Keratinocyte (primary cell): ENCODE data around the gene KIAA1217. TPM values are rescaled to one million over a fixed set of nuclear protein-coding genes. Genes with fewer than 3 reads are reported as not detected.

ENCODE experiments used
- DNase-seq: peaks from one replicate; pipeline ENCODE4 v3.0.0-alpha.2; 2011; ENCODE audit warnings: low read depth, missing footprints, low spot score
- FAIRE-seq: peaks from 2 replicates; lab custom pipeline; 2011; peaks lifted over from hg19 to GRCh38; lab: Jason Lieb, UNC
- H2AFZ ChIP-seq: 2 replicates; pipeline ENCODE4 v1.6.0; 2012; ENCODE audit warnings: low read length, control low read depth, inconsistent platforms; ENCODE audit not compliant: control insufficient read depth
- H3K27ac ChIP-seq: 2 replicates; pipeline ENCODE4 v1.5.1; 2011; ENCODE audit warnings: low read length; ENCODE audit not compliant: control insufficient read depth, insufficient read depth
- H3K27me3 ChIP-seq: 3 replicates; pipeline ENCODE4 v1.6.0; 2011; ENCODE audit warnings: low read length; ENCODE audit not compliant: control insufficient read depth, insufficient read depth; ENCODE audit errors: extremely low read depth
- H3K36me3 ChIP-seq, 2 experiments: 2 replicates in 1 of 2; 3 replicates in 1 of 2; pipeline ENCODE4 v1.5.1; 2011; ENCODE audit warnings: low read length in 2 of 2, mild to moderate bottlenecking in 1 of 2; ENCODE audit not compliant: control insufficient read depth in 2 of 2, insufficient read depth in 2 of 2; ENCODE audit errors: extremely low read depth in 1 of 2
- H3K4me1 ChIP-seq: 3 replicates; pipeline ENCODE4 v1.5.1; 2011; ENCODE audit warnings: low read length; ENCODE audit not compliant: control insufficient read depth, insufficient read depth; ENCODE audit errors: extremely low read depth
- H3K4me2 ChIP-seq: 3 replicates; pipeline ENCODE4 v1.6.0; 2011; ENCODE audit warnings: low read depth, low read length; ENCODE audit not compliant: control insufficient read depth, insufficient read depth; ENCODE audit errors: extremely low read depth
- H3K4me3 ChIP-seq, 3 experiments: fragments of 200-600 bp in 1 of 3; sonication (generic) in 1 of 3; 2 replicates in 2 of 3; 3 replicates in 1 of 3; pipeline ENCODE4 v1.5.1; 2011 to 2016; ENCODE audit warnings: low read length in 3 of 3, mild to moderate bottlenecking in 3 of 3, control low read depth in 2 of 3, inconsistent platforms in 1 of 3, low read depth in 1 of 3, mixed read lengths in 1 of 3, mixed run types in 1 of 3, moderate library complexity in 1 of 3; ENCODE audit not compliant: control insufficient read depth in 2 of 3, insufficient read depth in 2 of 3; ENCODE audit errors: extremely low read depth in 1 of 3
- H3K79me2 ChIP-seq: 2 replicates; pipeline ENCODE4 v1.6.0; 2012; ENCODE audit warnings: low read length; ENCODE audit not compliant: control insufficient read depth, insufficient read depth
- H3K9ac ChIP-seq: 3 replicates; pipeline ENCODE4 v1.6.0; 2011; ENCODE audit warnings: low read length; ENCODE audit not compliant: control insufficient read depth, insufficient read depth; ENCODE audit errors: extremely low read depth
- H3K9me1 ChIP-seq: 3 replicates; pipeline ENCODE4 v1.6.0; 2011; ENCODE audit warnings: low read length; ENCODE audit not compliant: control insufficient read depth, insufficient read depth; ENCODE audit errors: extremely low read depth
- H3K9me3 ChIP-seq: 2 replicates; pipeline ENCODE4 v1.5.1; 2012; ENCODE audit warnings: low read depth, low read length; ENCODE audit not compliant: control insufficient read depth
- H4K20me1 ChIP-seq: 3 replicates; pipeline ENCODE4 v1.6.0; 2011; ENCODE audit warnings: low read length; ENCODE audit not compliant: control insufficient read depth, insufficient read depth; ENCODE audit errors: extremely low read depth
- EZH2 ChIP-seq: IDR thresholded peaks from one replicate; pipeline ENCODE4 v1.6.1; 2012; ENCODE audit warnings: inconsistent platforms, mild to moderate bottlenecking, low read length, moderate library complexity
- dilution Hi-C: fragments of 300-500 bp; cut with MboI; formaldehyde crosslinking; loops from one replicate; pipeline ENCODE4 v1.7.0; 2020; ENCODE audit warnings: low sequenced_read_pairs; ENCODE audit not compliant: extremely low pct_ligation_motif_present
- polyA plus RNA-seq, 5 experiments: library from polyadenylated mRNA; depleted of rRNA in 3 of 5; stranded (reverse) in 3 of 5; stranded (forward) in 1 of 5; unstranded in 1 of 5; fragments of >200 nt; gene quantifications; 1 replicate in 1 of 5; 2 replicates in 3 of 5; 3 replicates in 1 of 5; pipeline versions ENCODE4 v1.2.1 to v1.2.3, GENCODE V29; 2011 to 2012; ENCODE audit warnings: missing spikeins in 2 of 5, low read depth in 1 of 5, low replicate concordance in 1 of 5
- TF ChIP-seq, protein P1 (sequence below), 3 experiments: IDR thresholded peaks in 1 of 3; conservative IDR thresholded peaks in 1 of 3; optimal IDR thresholded peaks in 1 of 3; 2 replicates in 2 of 3; 3 replicates in 1 of 3; pipeline versions ENCODE3 to v1.5.1; 2011; ENCODE audit warnings: low read length in 3 of 3, mild to moderate bottlenecking in 3 of 3, moderate library complexity in 2 of 3, control low read depth in 1 of 3, inconsistent platforms in 1 of 3; ENCODE audit not compliant: insufficient read depth in 2 of 3; ENCODE audit errors: extremely low read depth in 1 of 3

The KIAA1217 gene
- polyA plus RNA-seq, 1 donor (not counting 4 experiments of a cell fraction or from before 2014, with no cell fraction given), result 10.4 TPM

DNA sequence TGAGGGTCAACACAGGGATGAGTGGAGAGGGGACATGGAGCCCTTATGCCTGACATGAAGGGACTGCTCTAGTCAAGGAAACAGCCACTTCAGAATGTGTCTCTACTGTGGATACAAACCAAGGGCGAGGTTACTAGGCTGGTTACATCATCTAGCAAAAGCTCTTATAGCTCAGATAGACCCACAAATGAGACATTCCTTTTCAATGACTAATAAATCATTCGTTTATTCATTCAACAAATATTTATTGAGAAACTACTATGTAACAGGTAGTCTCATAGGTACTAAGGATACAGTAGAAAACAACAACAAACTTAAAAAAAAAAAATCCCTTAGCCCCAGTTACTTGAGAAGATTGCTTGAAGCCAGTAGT lies 219.5 kb downstream of the KIAA1217 start:
- dilution Hi-C loops, result no loop called here
- FAIRE-seq (peak; percentile 65), DNase-seq (peak; percentile 63)
- Histone ChIP-seq H2AFZ (no peak overlapping the region), H3K4me1 (peaks cover 13% of the 10 kb centered on the region), H3K27ac (peak overlapping the region; percentile 75), H3K9me1 (no peaks in the 10 kb centered on the region), H4K20me1 (no peaks in the 10 kb centered on the region), H3K9ac (no peak overlapping the region), H3K4me2 (no peak overlapping the region), H3K79me2 (no peaks in the 10 kb centered on the region), H3K9me3 (no peaks in the 10 kb centered on the region), H3K36me3 (no peaks in the 10 kb centered on the region), H3K4me3 (no peak overlapping the region), H3K27me3 (no peaks in the 10 kb centered on the region)
- no peak for TF ChIP-seq EZH2
- TF ChIP-seq, protein P1, sequence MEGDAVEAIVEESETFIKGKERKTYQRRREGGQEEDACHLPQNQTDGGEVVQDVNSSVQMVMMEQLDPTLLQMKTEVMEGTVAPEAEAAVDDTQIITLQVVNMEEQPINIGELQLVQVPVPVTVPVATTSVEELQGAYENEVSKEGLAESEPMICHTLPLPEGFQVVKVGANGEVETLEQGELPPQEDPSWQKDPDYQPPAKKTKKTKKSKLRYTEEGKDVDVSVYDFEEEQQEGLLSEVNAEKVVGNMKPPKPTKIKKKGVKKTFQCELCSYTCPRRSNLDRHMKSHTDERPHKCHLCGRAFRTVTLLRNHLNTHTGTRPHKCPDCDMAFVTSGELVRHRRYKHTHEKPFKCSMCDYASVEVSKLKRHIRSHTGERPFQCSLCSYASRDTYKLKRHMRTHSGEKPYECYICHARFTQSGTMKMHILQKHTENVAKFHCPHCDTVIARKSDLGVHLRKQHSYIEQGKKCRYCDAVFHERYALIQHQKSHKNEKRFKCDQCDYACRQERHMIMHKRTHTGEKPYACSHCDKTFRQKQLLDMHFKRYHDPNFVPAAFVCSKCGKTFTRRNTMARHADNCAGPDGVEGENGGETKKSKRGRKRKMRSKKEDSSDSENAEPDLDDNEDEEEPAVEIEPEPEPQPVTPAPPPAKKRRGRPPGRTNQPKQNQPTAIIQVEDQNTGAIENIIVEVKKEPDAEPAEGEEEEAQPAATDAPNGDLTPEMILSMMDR (optimal IDR thresholded peaks at IDR 0.05 in 1 of 3, IDR thresholded peaks at IDR 0.05 in 1 of 3, conservative IDR thresholded peaks at IDR 0.05 in 1 of 3; ENCODE audit: extremely low read depth in 1 of 3, insufficient read depth in 2 of 3, low read length in 3 of 3), result no peak

DNA sequence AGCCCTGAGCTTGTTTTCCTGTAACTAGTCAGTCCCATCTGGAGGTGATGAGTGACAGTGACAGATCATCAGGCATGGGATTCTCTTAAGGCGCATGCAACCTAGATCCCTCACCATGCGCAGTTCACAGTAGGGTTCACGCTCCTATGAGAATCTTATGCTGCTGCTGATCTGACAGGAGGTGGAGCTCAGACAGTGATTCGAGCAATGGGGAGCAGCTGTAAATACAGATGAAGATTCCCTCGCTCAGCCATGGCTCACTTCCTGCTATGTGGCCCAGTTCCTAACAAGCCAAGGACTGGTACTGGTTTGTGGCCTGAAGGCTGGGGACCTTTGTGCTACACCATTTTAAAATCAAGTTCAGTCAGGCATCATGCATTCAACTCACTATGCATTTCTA lies 221.7 kb downstream of the KIAA1217 start:
- no peak for TF ChIP-seq EZH2
- TF ChIP-seq, protein P1 (optimal IDR thresholded peaks at IDR 0.05 in 1 of 3, IDR thresholded peaks at IDR 0.05 in 1 of 3, conservative IDR thresholded peaks at IDR 0.05 in 1 of 3; ENCODE audit: extremely low read depth in 1 of 3, insufficient read depth in 2 of 3, low read length in 3 of 3), result no peak
- H4K20me1 ChIP-seq, result no peaks in the 10 kb centered on the region
- H3K4me2 ChIP-seq, result no peak overlapping the region
- no peak overlapping the region for H3K9ac ChIP-seq
- no peak for DNase-seq
- H2AFZ ChIP-seq, result no peak overlapping the region
- H3K27ac ChIP-seq, result no peak overlapping the region
- H3K4me1 ChIP-seq, result peaks cover 26% of the 10 kb centered on the region
- no peak for FAIRE-seq
- no peaks in the 10 kb centered on the region for H3K9me1 ChIP-seq
- H3K9me3 ChIP-seq, result no peaks in the 10 kb centered on the region
- no peak overlapping the region for H3K4me3 ChIP-seq
- no peaks in the 10 kb centered on the region for H3K27me3 ChIP-seq
- no peaks in the 10 kb centered on the region for H3K36me3 ChIP-seq
- no peaks in the 10 kb centered on the region for H3K79me2 ChIP-seq
- dilution Hi-C loops, result no loop called here
